GM12873 (cell line): Measurements from ENCODE around the gene VRTN.

Experiments
- TF ChIP-seq, protein P1 (sequence below): IDR thresholded peaks from 2 replicates; pipeline ENCODE4 v1.5.1; 2012; ENCODE audit warnings: low read depth, mild to moderate bottlenecking, moderate library complexity, low read length, control low read depth; ENCODE audit not compliant: insufficient read depth; ENCODE audit errors: missing control alignments

Gene VRTN

DNA sequence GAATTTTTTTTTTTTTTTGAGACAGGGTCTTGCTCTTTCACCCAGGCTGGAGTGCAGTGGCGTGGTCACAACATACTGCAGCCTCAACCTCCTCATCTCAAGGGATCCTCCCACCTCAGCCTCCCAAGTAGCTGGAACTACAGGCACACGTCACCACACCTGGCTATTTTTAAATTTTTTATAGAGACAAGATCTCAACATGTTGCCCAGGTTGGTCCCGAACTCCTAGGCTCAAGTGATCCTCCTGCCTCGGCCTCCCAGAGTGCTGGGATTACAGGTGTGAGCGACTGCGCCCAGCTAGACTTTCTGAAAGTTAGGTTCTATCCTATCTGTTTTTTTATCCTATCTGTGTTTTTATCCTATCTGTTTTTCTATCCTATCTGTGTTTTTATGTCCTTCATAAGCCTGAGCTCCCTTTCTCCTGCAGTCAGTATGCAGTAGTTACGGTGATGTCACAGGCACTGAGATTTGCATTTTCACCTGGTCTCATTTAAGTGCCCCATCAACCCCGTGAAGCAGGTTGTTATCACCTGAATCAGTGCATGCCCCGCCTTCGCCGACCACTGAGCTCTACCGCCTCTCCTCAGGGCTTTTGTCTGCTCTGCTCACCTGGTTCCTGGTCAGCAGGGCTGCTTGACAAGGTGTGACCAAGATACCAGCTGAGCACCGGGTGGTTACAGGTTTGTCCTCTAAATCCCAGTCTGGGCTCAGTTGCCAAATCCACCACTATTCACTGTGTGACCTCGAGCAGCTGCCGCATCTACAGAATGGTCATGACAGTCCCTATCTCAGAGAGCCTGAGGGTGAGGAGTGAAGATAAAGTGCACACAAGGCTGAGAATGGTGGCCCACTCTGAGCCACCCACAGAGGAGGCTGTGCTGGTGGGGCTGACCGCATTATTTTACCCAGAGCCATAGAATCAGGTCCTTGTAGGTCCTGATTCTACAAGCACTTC is 44.6 kb downstream of the VRTN start:
- TF ChIP-seq, protein P1, sequence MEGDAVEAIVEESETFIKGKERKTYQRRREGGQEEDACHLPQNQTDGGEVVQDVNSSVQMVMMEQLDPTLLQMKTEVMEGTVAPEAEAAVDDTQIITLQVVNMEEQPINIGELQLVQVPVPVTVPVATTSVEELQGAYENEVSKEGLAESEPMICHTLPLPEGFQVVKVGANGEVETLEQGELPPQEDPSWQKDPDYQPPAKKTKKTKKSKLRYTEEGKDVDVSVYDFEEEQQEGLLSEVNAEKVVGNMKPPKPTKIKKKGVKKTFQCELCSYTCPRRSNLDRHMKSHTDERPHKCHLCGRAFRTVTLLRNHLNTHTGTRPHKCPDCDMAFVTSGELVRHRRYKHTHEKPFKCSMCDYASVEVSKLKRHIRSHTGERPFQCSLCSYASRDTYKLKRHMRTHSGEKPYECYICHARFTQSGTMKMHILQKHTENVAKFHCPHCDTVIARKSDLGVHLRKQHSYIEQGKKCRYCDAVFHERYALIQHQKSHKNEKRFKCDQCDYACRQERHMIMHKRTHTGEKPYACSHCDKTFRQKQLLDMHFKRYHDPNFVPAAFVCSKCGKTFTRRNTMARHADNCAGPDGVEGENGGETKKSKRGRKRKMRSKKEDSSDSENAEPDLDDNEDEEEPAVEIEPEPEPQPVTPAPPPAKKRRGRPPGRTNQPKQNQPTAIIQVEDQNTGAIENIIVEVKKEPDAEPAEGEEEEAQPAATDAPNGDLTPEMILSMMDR = no peak

DNA sequence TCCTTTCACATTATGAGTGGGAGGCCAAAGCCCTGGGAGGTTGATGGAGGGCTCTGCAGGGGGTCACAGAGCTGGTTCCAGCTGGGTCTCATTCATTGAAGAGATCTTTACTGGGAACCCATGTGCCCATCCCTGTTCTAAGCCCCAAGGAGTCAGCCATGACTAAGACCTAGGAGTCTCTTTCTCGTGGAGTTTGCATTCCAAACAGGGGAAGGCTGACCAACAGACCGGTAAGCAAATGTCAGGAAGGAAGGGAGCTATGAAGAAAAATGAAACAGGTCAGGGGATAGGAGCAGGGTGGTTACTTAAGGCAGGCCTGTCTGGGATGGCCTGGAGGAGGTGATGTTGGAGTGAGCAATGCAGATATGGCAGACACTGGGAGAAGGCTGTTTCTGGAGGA is 46.3 kb downstream of the VRTN start:
- TF ChIP-seq, protein P1 = no peak

DNA sequence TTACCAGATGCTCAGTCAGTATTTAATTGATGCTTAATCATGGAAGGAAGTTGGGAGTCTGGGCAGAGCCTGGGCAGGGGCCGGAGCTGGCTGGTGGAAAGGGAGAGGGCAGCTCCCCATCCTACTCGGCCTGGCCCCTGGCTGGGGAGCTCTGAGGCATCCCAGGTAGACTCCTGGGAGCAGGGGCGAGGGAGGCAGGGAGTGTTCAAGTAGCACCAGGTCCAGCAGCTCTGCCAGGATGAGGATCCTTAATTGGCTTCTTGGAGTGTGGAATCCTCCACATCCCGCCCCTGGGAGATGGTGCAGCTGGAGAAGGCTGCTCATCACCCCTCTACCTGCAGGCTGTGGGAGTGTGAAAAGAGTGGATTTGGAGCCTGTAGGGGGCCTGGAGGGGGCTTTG is 46.8 kb downstream of the VRTN start:
- TF ChIP-seq, protein P1 = no peak

DNA sequence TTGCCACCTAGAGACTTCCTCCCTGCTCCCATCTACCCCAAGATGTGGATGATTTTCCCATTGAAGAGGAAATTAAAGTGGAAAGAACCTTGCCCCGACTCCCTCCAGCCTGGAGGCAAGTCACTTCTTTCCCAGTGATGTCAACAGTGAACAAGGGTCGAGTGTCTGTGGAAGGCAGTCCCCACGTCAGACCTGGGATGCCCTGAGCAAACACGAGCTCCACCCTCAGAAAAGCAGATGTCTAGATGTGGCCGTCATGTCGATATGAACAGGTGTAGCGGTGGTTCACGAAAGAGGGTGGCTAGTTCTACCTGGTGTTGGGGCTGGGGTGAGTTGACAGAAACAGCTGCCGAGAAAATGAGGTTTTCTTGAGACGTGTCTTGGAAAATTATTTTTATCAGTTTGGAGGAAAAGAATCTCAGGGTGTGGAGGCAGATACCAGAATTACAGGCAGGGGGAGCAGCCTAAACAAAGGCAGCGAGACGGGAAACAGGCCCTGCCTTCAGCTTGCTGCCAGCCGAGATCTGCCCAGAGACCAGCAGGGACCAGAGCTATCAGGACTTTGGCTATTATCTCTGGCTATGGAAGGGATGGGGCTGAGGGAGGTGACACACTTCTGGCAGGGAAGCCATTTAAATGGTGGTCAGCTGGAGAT is 51.9 kb downstream of the VRTN start:
- TF ChIP-seq, protein P1 = peak; percentile 4

DNA sequence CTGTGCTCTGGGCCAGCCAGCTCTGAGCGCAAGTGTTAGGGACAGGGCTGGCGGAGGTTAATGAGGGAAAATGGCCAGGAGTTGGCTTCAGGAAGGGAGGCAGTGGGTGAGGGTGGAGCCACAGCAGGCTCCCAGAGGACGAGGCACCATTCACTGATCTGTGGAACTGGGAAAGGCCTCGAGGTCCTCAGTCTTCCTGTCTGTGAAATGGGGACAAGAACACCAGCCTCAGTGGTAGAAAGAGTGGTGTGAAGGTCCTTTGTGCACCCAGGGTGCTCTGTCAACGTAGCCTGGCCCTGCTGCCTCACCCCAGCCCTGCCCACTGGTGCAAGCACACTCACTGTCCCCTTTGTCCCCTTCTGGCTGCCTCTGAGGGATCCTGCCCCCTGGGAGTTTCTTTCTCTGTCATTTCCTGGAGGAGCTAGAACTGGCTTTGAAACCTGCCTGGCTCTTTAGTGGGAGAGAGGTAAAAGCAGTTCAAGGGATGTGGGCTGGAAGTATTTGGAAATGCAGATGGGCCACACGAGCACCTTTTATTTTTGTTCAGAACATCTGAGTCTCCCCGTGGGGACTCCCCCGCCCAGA is 52.7 kb downstream of the VRTN start:
- TF ChIP-seq, protein P1 = no peak

DNA sequence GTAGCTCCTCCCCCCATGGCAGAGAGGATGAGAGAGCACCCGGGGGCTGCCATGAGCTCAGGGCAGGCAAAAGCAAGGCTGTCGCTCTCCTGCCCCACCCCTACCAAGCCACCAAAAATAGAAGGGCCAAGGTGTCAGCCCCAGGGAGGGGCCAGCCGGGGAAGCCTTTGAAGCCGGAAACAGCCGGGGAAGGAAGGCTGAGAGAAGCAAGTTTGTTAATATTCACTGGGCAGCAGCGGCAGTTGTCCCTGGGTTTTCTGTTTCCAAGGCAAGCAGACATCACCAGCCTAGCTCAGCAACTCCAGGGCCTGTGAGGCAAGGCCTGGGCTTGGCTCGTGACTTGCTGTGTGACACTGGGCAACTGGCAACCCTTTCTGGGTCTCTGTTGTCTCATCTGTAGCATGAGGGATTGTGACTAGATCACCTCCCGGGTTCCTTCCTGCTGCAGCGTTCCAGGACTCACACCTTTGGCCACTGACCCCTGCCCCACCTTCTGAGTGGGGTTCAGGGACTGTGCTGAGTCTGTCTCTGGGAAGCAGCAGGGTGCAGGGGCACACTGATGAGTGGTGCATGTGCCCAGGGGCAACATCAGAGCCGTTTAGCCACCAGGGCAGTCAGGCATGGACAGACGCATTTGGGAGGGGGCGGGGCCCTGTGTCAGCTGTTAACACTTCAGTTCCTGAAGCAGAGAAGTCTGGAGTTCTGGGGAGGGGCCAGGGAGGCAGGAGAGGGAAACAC is 53.4 kb downstream of the VRTN start:
- TF ChIP-seq, protein P1 = no peak
